HG03097 (cell line): ENCODE data around the gene LCE1B.

ENCODE experiments used
- ATAC-seq: cut with Tn5 transposase; IDR thresholded peaks from one replicate; pipeline ENCODE4 v1.9.1; 2021; ENCODE audit not compliant: unreplicated experiment, low FRiP score

LCE1B gene

DNA sequence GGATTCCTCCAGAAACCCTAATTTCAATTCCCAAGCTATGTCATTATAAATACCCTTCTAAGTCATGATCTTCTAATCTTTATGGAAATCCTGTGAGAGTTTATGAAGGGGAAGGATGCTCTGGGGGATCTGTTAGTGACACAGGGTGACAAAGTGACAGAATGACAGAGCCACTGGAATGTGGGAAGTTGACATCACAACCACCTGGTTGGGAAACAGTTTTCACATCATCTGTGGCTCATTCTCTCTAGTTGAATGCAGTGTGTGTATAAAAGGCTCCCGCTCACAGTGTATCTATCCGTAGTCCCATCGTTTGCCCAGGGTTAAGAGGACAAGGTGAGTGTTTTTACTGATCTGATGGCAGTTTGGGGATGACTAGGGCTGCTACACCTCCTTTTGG is 47.9 kb downstream of the LCE1B start, which contains the start of gene LCE7A:
Gene LCE7A (plus strand): TSS at position 301 of the 400 bp plus-strand sequence. CDS start 702 bp downstream, outside the sequence.
- no peak for ATAC-seq

DNA sequence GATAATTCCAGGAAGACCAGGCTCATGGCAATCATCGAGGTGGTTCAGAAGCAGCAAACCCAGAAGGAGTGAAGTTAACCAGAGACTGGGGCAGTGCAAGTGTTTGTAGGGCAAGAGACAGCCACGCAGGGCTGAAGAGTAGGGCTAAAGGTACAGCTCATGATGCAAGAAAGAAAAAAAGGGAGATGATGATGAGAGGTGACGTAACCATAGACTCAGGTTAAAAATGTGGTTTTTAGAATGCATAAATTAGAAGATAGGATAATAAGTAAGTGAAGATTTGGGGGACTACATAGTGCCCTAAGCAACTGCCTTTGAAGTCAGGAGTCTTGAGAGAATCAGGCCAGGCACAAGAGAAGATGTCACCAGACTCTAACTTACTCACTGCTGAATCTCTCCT is 48.4 kb downstream of the LCE1B start:
- ATAC-seq = no peak

DNA sequence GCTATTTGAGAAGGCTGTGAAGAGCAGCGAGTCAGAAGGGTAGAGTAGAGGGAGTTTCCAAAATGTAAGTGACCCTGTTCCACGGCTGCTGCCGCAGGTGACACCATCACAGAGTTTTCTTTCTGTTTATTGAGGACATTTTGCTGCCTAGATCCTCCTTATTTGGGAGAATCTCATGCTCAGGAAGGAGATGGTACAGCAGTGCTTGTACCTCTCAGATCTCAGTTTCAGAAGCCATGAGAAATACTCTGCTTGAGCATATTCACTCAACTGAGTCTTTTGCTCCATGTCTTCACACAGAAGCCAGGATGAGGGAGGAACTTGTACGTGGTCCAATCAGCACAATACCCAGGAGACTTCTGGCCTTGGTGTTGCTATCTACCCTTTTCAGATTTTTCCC is 49.6 kb downstream of the LCE1B start:
- no peak for ATAC-seq
